Activated T-cell treated with anti-CD3 and anti-CD28 coated beads, Interleukin-2, amount 50 U/mL, for 24 hours (primary cell): ENCODE results near the gene FBXW8.

Experiments
- DNase-seq: peaks from one replicate; pipeline ENCODE4 v3.0.0-alpha.2; 2020
- H3K27ac Mint-ChIP-seq: 2 replicates; pipeline ENCODE4 v1.8.0; 2020; ENCODE audit warnings: mild to moderate bottlenecking, mixed read lengths
- H3K27me3 Mint-ChIP-seq: 2 replicates; pipeline ENCODE4 v1.8.0; 2020; ENCODE audit warnings: mixed read lengths
- H3K36me3 Mint-ChIP-seq: 2 replicates; pipeline ENCODE4 v1.8.0; 2020; ENCODE audit warnings: low read depth, mixed read lengths
- H3K4me1 Mint-ChIP-seq: 2 replicates; pipeline ENCODE4 v1.8.0; 2020; ENCODE audit warnings: low read depth, mixed read lengths
- H3K4me3 Mint-ChIP-seq: 2 replicates; pipeline ENCODE4 v1.8.0; 2020; ENCODE audit warnings: mild to moderate bottlenecking, moderate library complexity, mixed read lengths
- H3K9me3 Mint-ChIP-seq: 2 replicates; pipeline ENCODE4 v1.8.0; 2020; ENCODE audit warnings: mixed read lengths

FBXW8 gene

DNA sequence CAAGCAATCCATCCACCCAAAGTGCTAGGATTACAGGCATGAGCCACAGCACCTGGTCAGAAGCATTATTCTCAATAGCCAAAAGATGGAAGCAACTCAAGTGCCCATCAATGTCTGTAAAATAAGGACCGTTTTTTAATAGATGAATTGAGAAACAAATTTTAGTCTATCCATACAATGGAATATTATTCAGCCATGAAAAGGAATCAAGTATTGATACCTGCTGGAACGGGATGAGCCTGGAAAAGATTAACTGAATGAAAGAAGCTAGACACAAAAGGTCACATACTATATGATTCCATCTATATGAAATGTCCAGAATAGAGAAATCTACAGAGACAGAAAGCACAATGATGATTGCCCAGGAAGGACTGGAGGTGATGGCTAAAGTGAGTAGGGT lies 9.1 kb upstream of the FBXW8 start:
- H3K9me3 Mint-ChIP-seq: no peaks in the 10 kb centered on the region
- no peaks in the 10 kb centered on the region for H3K4me1 Mint-ChIP-seq
- peaks cover 41% of the 10 kb centered on the region for H3K27me3 Mint-ChIP-seq
- no peak overlapping the region for H3K4me3 Mint-ChIP-seq
- H3K27ac Mint-ChIP-seq: no peak overlapping the region
- DNase-seq: no peak
- no peaks in the 10 kb centered on the region for H3K36me3 Mint-ChIP-seq

- no peaks in the 10 kb centered on the region for H3K36me3 Mint-ChIP-seq
- DNase-seq: no peak
- peaks cover 32% of the 10 kb centered on the region for H3K27me3 Mint-ChIP-seq
- H3K4me1 Mint-ChIP-seq: no peaks in the 10 kb centered on the region
- H3K4me3 Mint-ChIP-seq: no peak overlapping the region
- H3K9me3 Mint-ChIP-seq: no peaks in the 10 kb centered on the region
- no peak overlapping the region for H3K27ac Mint-ChIP-seq
Observed at GRCh38 chr12:116903818-116904217, 6.9 kb upstream of the FBXW8 start.

- Mint-ChIP-seq H3K27ac (no peak overlapping the region), H3K4me1 (peaks cover 9% of the 10 kb centered on the region), H3K27me3 (peaks cover 19% of the 10 kb centered on the region), H3K36me3 (peaks cover 2% of the 10 kb centered on the region), H3K4me3 (no peak overlapping the region), H3K9me3 (no peaks in the 10 kb centered on the region)
- DNase-seq: no peak
Observed at GRCh38 chr12:116906285-116906684, 4.5 kb upstream of the FBXW8 start.

DNA sequence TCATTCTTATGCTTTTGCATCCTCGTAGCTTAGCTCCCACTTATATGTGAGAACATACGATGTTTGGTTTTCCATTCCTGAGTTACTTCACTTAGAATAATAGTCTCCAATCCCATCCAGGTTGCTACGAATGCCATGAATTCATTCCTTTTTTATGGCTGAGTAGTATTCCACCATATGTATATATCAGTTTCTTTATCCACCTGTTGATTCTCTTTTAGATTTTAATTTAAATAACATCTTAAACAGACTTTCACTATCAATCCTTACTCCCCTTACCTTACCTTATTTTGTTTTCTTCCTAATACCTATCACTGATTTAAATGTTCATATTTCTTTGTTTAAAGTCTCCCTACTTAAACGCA lies 488 bp upstream of the FBXW8 start:
- peak overlapping the region; percentile 88 for H3K4me3 Mint-ChIP-seq
- H3K36me3 Mint-ChIP-seq: peaks cover 30% of the 10 kb centered on the region

DNA sequence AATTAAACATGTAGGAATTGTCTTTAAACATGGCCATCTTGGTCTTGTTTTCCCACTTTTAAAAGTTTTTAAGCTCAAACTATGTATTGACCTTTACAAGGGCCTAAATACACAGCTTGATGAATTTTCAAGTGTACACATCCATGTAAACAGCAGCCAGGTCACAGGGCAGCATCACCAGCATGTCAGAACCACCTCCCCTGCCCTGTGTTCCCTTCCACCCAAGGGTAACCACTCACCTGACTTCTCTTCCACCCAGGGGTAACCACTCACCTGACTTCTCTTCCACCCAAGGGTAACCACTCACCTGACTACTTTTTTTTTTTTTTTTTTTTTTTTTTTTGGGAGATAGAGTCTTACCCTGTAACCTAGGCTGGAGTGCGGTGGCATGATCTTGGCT lies 4.6 kb downstream of the FBXW8 start:
- H3K4me3 Mint-ChIP-seq: no peak overlapping the region
- peaks cover 69% of the 10 kb centered on the region for H3K4me1 Mint-ChIP-seq
- no peak overlapping the region for H3K27ac Mint-ChIP-seq
- no peaks in the 10 kb centered on the region for H3K27me3 Mint-ChIP-seq
- DNase-seq: no peak
- H3K9me3 Mint-ChIP-seq: no peaks in the 10 kb centered on the region
- H3K36me3 Mint-ChIP-seq: peaks cover 48% of the 10 kb centered on the region

More for the DNA sequence above, 488 bp upstream of the FBXW8 start:
- Mint-ChIP-seq H3K27ac (peak overlapping the region; percentile 94), H3K9me3 (no peaks in the 10 kb centered on the region), H3K4me1 (peaks cover 34% of the 10 kb centered on the region), H3K27me3 (peaks cover 6% of the 10 kb centered on the region)
- DNase-seq: no peak

DNA sequence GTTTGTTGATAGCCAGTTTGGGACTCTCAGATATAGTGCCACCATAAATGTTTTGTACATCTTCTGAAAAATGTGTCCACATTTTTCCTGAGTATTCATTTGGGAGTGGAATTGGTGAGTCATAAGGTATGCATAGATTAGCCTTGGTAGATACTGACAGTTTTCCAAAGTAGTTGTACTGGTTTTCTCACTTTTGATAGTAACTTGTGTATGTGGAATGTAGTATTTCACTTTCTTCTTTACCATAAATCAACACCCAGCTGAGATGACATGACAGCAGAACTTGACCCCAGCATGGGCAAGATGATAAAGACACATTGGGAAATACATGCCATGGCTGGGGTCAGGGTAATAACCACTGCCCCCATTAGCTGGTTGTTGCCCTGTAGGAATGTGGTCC lies 5.4 kb downstream of the FBXW8 start:
- DNase-seq: no peak
- peaks cover 50% of the 10 kb centered on the region for H3K36me3 Mint-ChIP-seq
- no peak overlapping the region for H3K4me3 Mint-ChIP-seq
- peaks cover 73% of the 10 kb centered on the region for H3K4me1 Mint-ChIP-seq
- H3K9me3 Mint-ChIP-seq: no peaks in the 10 kb centered on the region
- H3K27me3 Mint-ChIP-seq: no peaks in the 10 kb centered on the region
- peak overlapping the region; percentile 77 for H3K27ac Mint-ChIP-seq

DNA sequence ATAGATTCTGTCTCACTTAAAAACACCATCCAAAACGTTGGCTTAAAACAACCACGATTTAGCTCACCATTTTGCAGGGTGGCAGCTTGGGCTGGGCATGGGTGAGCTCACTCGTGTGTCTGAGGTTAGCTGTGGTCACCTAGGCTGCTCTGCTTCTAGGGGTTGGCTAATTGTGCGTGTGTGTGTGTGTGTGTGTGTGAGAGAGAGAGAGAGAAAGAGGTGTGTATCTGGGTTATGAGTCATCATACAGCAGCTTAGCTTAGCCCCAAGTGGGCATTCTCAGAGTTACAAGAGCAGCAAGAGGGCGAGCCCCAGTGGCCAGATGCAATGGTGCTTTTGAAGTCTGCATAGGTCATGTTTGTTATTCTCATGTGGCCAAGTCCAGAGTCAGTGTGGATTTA lies 6.0 kb downstream of the FBXW8 start:
- Mint-ChIP-seq H3K9me3 (no peaks in the 10 kb centered on the region), H3K27me3 (no peaks in the 10 kb centered on the region), H3K36me3 (peaks cover 47% of the 10 kb centered on the region), H3K27ac (peak overlapping the region; percentile 77), H3K4me3 (no peak overlapping the region), H3K4me1 (peaks cover 74% of the 10 kb centered on the region)
- DNase-seq: peak; percentile 57

DNA sequence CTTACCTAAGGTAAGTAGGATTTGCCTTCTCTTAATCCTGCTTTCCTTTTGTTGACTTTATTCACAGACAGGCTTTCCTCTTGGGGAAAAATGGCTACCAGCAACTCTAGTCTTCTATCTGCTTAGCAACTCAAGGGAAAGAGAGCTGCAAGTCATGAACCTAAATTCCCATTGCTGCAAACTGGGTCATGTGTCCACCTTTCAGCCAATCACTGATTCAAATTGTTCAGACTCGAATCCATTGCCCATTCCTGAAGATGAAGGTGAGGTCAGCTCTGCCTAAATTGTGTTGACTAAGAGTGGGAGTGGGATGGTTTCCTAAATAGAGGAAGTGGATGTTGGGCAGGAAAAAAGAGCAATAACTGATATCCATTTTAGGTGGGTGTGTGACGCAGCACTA lies 7.7 kb downstream of the FBXW8 start:
- Mint-ChIP-seq H3K36me3 (peaks cover 37% of the 10 kb centered on the region), H3K4me1 (peaks cover 76% of the 10 kb centered on the region), H3K9me3 (no peaks in the 10 kb centered on the region), H3K4me3 (no peak overlapping the region), H3K27ac (no peak overlapping the region), H3K27me3 (no peaks in the 10 kb centered on the region)
- no peak for DNase-seq

- Mint-ChIP-seq H3K27me3 (no peaks in the 10 kb centered on the region), H3K4me3 (no peak overlapping the region), H3K36me3 (peaks cover 30% of the 10 kb centered on the region), H3K9me3 (no peaks in the 10 kb centered on the region), H3K27ac (no peak overlapping the region), H3K4me1 (peaks cover 78% of the 10 kb centered on the region)
- no peak for DNase-seq
Observed at GRCh38 chr12:116919247-116919661, 8.5 kb downstream of the FBXW8 start.

DNA sequence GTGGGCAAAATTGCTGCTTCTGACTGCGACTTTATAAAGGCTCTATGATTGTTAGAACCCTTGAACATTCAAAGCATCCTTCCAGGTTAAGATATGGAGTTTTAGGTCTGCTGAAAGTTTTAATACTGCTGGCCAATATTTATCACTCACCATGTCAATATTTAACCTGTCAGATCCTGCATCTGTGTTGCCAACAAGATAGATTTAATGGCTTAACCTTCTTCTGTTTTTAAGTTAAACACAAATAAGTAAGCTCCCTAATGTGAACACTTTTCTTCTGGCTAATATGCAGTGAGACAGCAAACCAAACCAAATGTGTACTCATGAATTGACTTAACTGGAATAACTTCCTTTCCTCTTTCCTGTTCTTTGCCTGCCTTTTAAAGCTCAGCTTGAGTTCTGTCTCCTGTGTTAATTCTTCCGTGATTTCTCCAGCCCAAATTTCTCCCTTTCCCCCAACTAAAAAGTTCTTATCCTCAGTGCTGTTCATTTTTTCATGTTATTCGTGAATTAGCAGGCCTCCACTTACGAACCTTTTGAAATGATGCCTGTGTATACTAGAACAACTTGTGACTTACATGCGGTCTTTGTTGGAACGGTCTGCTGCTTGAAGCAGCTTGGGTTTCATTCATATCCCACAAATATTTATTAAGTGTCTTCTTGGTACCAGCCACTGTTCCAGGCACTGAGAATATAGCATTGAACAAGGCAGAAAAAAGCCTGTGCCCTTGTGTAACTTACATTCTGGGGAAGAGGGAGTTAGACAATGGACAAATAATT lies 9.1 kb downstream of the FBXW8 start:
- DNase-seq: no peak
- no peak overlapping the region for H3K4me3 Mint-ChIP-seq
- peaks cover 28% of the 10 kb centered on the region for H3K36me3 Mint-ChIP-seq
- H3K9me3 Mint-ChIP-seq: no peaks in the 10 kb centered on the region
- H3K27ac Mint-ChIP-seq: no peak overlapping the region
- no peaks in the 10 kb centered on the region for H3K27me3 Mint-ChIP-seq
- H3K4me1 Mint-ChIP-seq: peaks cover 83% of the 10 kb centered on the region

- no peak for DNase-seq
- H3K27ac Mint-ChIP-seq: no peak overlapping the region
- H3K9me3 Mint-ChIP-seq: no peaks in the 10 kb centered on the region
- no peaks in the 10 kb centered on the region for H3K27me3 Mint-ChIP-seq
- H3K36me3 Mint-ChIP-seq: peaks cover 25% of the 10 kb centered on the region
- H3K4me1 Mint-ChIP-seq: peaks cover 86% of the 10 kb centered on the region
- no peak overlapping the region for H3K4me3 Mint-ChIP-seq
Observed at GRCh38 chr12:116920939-116921338, 10.2 kb downstream of the FBXW8 start.

- peak overlapping the region; percentile 84 for H3K27ac Mint-ChIP-seq
Observed at GRCh38 chr12:116922194-116922897, 11.6 kb downstream of the FBXW8 start.

GRCh38 chr12:116924558-116925453 lies 14.1 kb downstream of the FBXW8 start:
- H3K27me3 Mint-ChIP-seq: no peaks in the 10 kb centered on the region

More at GRCh38 chr12:116922194-116922897, 11.6 kb downstream of the FBXW8 start:
- Mint-ChIP-seq H3K36me3 (peaks cover 21% of the 10 kb centered on the region), H3K9me3 (no peaks in the 10 kb centered on the region), H3K4me1 (peaks cover 86% of the 10 kb centered on the region), H3K27me3 (no peaks in the 10 kb centered on the region), H3K4me3 (no peak overlapping the region)
- DNase-seq: no peak

More at GRCh38 chr12:116924558-116925453, 14.1 kb downstream of the FBXW8 start:
- Mint-ChIP-seq H3K4me1 (peaks cover 73% of the 10 kb centered on the region), H3K36me3 (peaks cover 33% of the 10 kb centered on the region), H3K9me3 (no peaks in the 10 kb centered on the region), H3K4me3 (peak overlapping the region; percentile 27), H3K27ac (peak overlapping the region; percentile 85)
- peak; percentile 47 for DNase-seq
